ENCODE results near the gene FFAR4.
"Not testable (repeated sequence)": the region's sequence is repeated elsewhere in the genome, so short reads cannot be mapped to it uniquely, and the experiment has no call there.

Gene FFAR4

GRCh38 chr10:93566435-93567276 is at the start of gene FFAR4:
FFAR4 (plus strand) TSS chr10:93566665; CDS start chr10:93566721, 56 bp downstream.
- peak; percentile 67 for DNase-seq

- no peak for DNase-seq
Measured at GRCh38 chr10:93518531-93518930, 47.9 kb upstream of the FFAR4 start.

GRCh38 chr10:93535293-93535692 is 31.2 kb upstream of the FFAR4 start:
- DNase-seq: no peak

- not testable (repeated sequence) for DNase-seq
Measured at GRCh38 chr10:93540871-93541270, 25.6 kb upstream of the FFAR4 start.

GRCh38 chr10:93541402-93542357 is 24.8 kb upstream of the FFAR4 start:
- peak; percentile 2 for DNase-seq

GRCh38 chr10:93542358-93542791 is 24.1 kb upstream of the FFAR4 start:
- no peak for DNase-seq

- not testable (repeated sequence) for DNase-seq
Measured at GRCh38 chr10:93546995-93547394, 19.5 kb upstream of the FFAR4 start.

GRCh38 chr10:93547522-93547921 is 18.9 kb upstream of the FFAR4 start:
- no peak for DNase-seq

- DNase-seq: no peak
Measured at GRCh38 chr10:93548376-93549071, 17.9 kb upstream of the FFAR4 start.

- DNase-seq: no peak
Measured at GRCh38 chr10:93550606-93551005, 15.9 kb upstream of the FFAR4 start.

- no peak for DNase-seq
Measured at GRCh38 chr10:93552780-93553179, 13.7 kb upstream of the FFAR4 start.

- DNase-seq: no peak
Measured at GRCh38 chr10:93553482-93554315, 12.8 kb upstream of the FFAR4 start.

- no peak for DNase-seq
Measured at GRCh38 chr10:93554316-93554663, 12.2 kb upstream of the FFAR4 start.

GRCh38 chr10:93554760-93555432 is 11.6 kb upstream of the FFAR4 start:
- peak; percentile 72 for DNase-seq

GRCh38 chr10:93559490-93559889 is 7.0 kb upstream of the FFAR4 start:
- no peak for DNase-seq

GRCh38 chr10:93560541-93560940 is 5.9 kb upstream of the FFAR4 start:
- DNase-seq: no peak

- peak; percentile 74 for DNase-seq
Measured at GRCh38 chr10:93565446-93565845, 1.0 kb upstream of the FFAR4 start.

- DNase-seq: no peak
Measured at GRCh38 chr10:93567277-93568104, 1.0 kb downstream of the FFAR4 start.

GRCh38 chr10:93568105-93568390 is 1.6 kb downstream of the FFAR4 start:
- DNase-seq: no peak

GRCh38 chr10:93570383-93570782 is 3.9 kb downstream of the FFAR4 start:
- DNase-seq: no peak

- DNase-seq: no peak
Measured at GRCh38 chr10:93572606-93573005, 6.1 kb downstream of the FFAR4 start.
